ENCODE data around the gene SPDYE1. TPM values are rescaled to one million over a fixed set of nuclear protein-coding genes. Genes with fewer than 3 reads are reported as not detected.

SPDYE1 gene
- total RNA-seq, 4 donors from 2014 or later: not detected

- in situ Hi-C loops (cut with MboI; ENCODE audit: low pct_ligation_motif_present in 1 of 4, low pct_unique_long_range_greater_than_20kb in 1 of 4, low sequenced_read_pairs in 3 of 4) (no loop called here), intact Hi-C loops (cut with DNase I; ENCODE audit: low total_unique reads) (no loop called here)
- Histone ChIP-seq H3K4me1 (peaks cover 6 to 24% (median 13%) of the 10 kb centered on the region in 4 donors), H3K27ac (no peak overlapping the region), H3K4me3 (no peak overlapping the region), H3K9me3 (no peaks in the 10 kb centered on the region), H3K27me3 (no peaks in the 10 kb centered on the region), H3K36me3 (peaks cover 0 to 29% (median 12%) of the 10 kb centered on the region in 4 donors)
- TF ChIP-seq POLR2AphosphoS5 (IDR thresholded peaks at IDR 0.05) (no peak), EP300 (IDR thresholded peaks at IDR 0.05; ENCODE audit: low read depth) (no peak), CTCF (IDR thresholded peaks at IDR 0.05) (no peak), POLR2A (IDR thresholded peaks at IDR 0.05) (no peak)
- 95% methylated on average over 8 to 13 of the region's 14 CpGs for WGBS, 2 donors (ENCODE audit: low coverage in 1 of 2)
- DNase-seq: no peak
These were observed 52.6 kb downstream of the SPDYE1 start for GRCh38 chr7:44050121-44050914.

DNA sequence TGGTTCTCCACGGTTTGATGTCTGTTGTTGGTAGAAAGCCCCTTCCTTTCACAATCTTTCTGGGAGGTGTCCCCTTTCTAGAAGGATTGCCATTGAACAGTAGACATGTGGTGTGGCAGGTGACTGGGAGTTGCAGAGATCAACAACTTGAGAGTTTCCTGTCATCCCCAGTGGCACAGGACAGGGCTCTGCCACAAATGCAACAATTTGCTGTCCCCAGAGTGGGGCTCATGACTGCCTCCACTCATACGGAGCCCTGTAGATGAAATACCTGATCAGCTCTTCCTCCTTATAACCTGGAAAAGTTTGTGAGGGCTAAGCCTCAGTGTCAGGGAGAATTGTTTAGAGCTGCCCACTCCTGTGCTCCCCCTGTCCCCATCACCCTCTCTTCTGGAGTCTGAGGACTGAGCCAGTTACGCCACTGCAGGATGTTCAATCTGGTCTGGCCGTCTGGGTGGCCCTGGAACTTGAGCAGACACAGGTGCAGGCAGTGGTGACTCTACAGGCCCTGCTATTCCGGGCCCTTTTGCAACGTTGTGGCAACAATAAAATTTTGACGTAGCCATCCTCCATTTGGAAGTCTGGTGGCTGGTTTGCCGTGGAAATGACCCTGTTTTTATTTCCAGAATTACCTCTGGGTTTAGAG is 53.3 kb downstream of the SPDYE1 start:
- Histone ChIP-seq H3K9me3 (no peaks in the 10 kb centered on the region), H3K27ac (no peak overlapping the region), H3K4me1 (peaks cover under 1 to 17% (median 6%) of the 10 kb centered on the region in 4 donors), H3K4me3 (no peak overlapping the region), H3K36me3 (peaks cover 0 to 32% (median 12%) of the 10 kb centered on the region in 4 donors), H3K27me3 (no peaks in the 10 kb centered on the region)
- 60 to 84% methylated on average over 2 to 8 of the region's 8 CpGs for WGBS, 2 donors (ENCODE audit: low coverage in 1 of 2)
- in situ Hi-C loops (cut with MboI; ENCODE audit: low pct_ligation_motif_present in 1 of 4, low pct_unique_long_range_greater_than_20kb in 1 of 4, low sequenced_read_pairs in 3 of 4): no loop called here
- intact Hi-C loops (cut with DNase I; ENCODE audit: low total_unique reads): no loop called here
- no peak for DNase-seq
- no peak for TF ChIP-seq CTCF (IDR thresholded peaks at IDR 0.05)
- TF ChIP-seq POLR2AphosphoS5 (IDR thresholded peaks at IDR 0.05): no peak
- no peak for TF ChIP-seq EP300 (IDR thresholded peaks at IDR 0.05; ENCODE audit: low read depth)
- TF ChIP-seq POLR2A (IDR thresholded peaks at IDR 0.05): no peak

DNA sequence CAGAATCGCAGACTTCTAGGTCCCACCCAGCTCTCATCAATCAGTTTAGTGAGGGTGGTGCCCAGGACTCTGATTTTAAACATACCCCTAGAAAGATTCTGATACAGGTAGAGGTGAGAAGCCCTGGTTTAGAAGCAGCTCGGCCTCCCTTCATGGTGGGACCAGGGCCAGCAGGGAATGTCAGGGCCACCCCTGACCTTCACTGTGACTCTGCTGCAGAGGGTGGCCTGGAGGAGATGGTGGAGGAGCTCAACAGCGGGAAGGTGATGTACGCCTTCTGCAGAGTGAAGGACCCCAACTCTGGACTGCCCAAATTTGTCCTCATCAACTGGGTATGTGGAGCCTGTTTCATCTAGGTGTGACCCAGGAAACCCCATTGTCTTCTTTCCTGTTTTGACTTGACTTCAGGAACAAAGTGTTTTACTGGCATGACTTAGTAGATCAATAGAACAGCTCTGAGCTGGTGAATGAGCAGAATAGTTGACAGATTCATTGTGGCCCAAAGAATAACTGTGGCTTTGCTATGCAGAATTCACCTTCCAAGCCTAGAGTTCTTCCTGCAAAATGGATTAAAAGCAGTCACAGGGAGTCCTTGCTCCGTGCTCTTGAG is 54.0 kb downstream of the SPDYE1 start:
- in situ Hi-C loops (cut with MboI; ENCODE audit: low pct_ligation_motif_present in 1 of 4, low pct_unique_long_range_greater_than_20kb in 1 of 4, low sequenced_read_pairs in 3 of 4): no loop called here
- no peak for TF ChIP-seq CTCF (IDR thresholded peaks at IDR 0.05)
- no peak for TF ChIP-seq POLR2A (IDR thresholded peaks at IDR 0.05)
- no peak for TF ChIP-seq EP300 (IDR thresholded peaks at IDR 0.05; ENCODE audit: low read depth)
- no peak for TF ChIP-seq POLR2AphosphoS5 (IDR thresholded peaks at IDR 0.05)
- WGBS, 2 donors (ENCODE audit: low coverage in 1 of 2): 90 to 92% methylated on average over 2 to 5 of the region's 5 CpGs
- no peaks in the 10 kb centered on the region for H3K9me3 ChIP-seq
- intact Hi-C loops (cut with DNase I; ENCODE audit: low total_unique reads): no loop called here
- DNase-seq: no peak
- H3K36me3 ChIP-seq: peaks cover 0 to 39% (median 16%) of the 10 kb centered on the region in 4 donors
- H3K4me3 ChIP-seq: no peak overlapping the region
- peaks cover 0 to 10% (median 3%) of the 10 kb centered on the region in 4 donors for H3K4me1 ChIP-seq
- no peaks in the 10 kb centered on the region for H3K27me3 ChIP-seq
- H3K27ac ChIP-seq: no peak overlapping the region

GRCh38 chr7:44052771-44053365 is 55.2 kb downstream of the SPDYE1 start:
- H3K4me3 ChIP-seq: no peak overlapping the region
- intact Hi-C loops (cut with DNase I; ENCODE audit: low total_unique reads) (no loop called here), in situ Hi-C loops (cut with MboI; ENCODE audit: low pct_ligation_motif_present in 1 of 4, low pct_unique_long_range_greater_than_20kb in 1 of 4, low sequenced_read_pairs in 3 of 4) (no loop called here)
- H3K27ac ChIP-seq: no peak overlapping the region
- peaks cover 0 to 51% (median 25%) of the 10 kb centered on the region in 4 donors for H3K36me3 ChIP-seq
- DNase-seq: peak; percentile 3
- TF ChIP-seq CTCF (IDR thresholded peaks at IDR 0.05) (no peak), POLR2AphosphoS5 (IDR thresholded peaks at IDR 0.05) (no peak), POLR2A (IDR thresholded peaks at IDR 0.05) (no peak), EP300 (IDR thresholded peaks at IDR 0.05; ENCODE audit: low read depth) (no peak)
- H3K9me3 ChIP-seq: no peaks in the 10 kb centered on the region
- no peaks in the 10 kb centered on the region for H3K27me3 ChIP-seq
- H3K4me1 ChIP-seq: peaks cover 0 to 5% (median 0%) of the 10 kb centered on the region in 4 donors
- WGBS, 2 donors (ENCODE audit: low coverage in 1 of 2): 94 to 96% methylated on average over 2 to 12 of the region's 12 CpGs

Data from transverse colon (tissue), 4 donors.